ENCODE results near the gene KCTD16. TPM values are rescaled to one million over a fixed set of nuclear protein-coding genes. Genes with fewer than 3 reads are reported as not detected.
A peak's percentile ranks its signal among the peaks of the same experiment; 100 is the strongest.

The KCTD16 gene
- total and polyA plus RNA-seq, 4 donors = 0.13 to 3.3 (median 2.7) TPM; not detected in 1

DNA sequence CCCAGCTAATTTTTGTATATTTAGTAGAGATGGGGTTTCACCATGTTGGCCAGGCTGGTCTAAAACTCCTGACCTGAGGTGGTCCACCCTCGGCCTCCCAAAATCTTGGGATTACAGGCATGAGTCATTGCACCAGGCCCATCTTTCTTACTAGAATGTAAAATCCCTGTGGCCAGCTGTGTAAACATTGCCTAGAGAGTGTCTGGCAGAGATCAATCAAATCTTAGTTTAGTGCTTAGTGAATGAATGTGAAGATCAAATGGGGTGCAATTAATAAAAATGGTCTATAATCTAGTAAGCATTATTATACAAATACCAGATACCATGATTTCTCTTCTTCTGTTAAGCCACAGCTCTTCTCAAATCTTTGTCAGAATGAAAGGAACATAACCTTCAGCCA is 289.9 kb downstream of the KCTD16 start:
- Histone ChIP-seq H3K36me3 (ENCODE audit: control insufficient read depth in 1 of 2, insufficient read depth in 2 of 2, low read length in 1 of 2) (no peaks in the 10 kb centered on the region), H3K27ac (ENCODE audit: low read depth in 1 of 2, low read length in 2 of 2) (no peak overlapping the region), H3K4me1 (ENCODE audit: control insufficient read depth in 1 of 2, insufficient read depth in 2 of 2, low read length in 2 of 2) (no peaks in the 10 kb centered on the region), H3K27me3 (ENCODE audit: control insufficient read depth in 1 of 2, insufficient read depth in 2 of 2, low read length in 1 of 2) (no peaks in the 10 kb centered on the region), H3K9me3 (ENCODE audit: control insufficient read depth, low read length) (no peaks in the 10 kb centered on the region), H3K4me3 (ENCODE audit: low read length in 2 of 2) (no peak overlapping the region)
- DNase-seq (no peak), ATAC-seq (ENCODE audit: low FRiP score) (no peak)
- intact Hi-C loops (cut with DNase I) = no loop called here
- WGBS, 2 donors = 23 to 36% methylated on average over 1 of the region's 1 CpG

DNA sequence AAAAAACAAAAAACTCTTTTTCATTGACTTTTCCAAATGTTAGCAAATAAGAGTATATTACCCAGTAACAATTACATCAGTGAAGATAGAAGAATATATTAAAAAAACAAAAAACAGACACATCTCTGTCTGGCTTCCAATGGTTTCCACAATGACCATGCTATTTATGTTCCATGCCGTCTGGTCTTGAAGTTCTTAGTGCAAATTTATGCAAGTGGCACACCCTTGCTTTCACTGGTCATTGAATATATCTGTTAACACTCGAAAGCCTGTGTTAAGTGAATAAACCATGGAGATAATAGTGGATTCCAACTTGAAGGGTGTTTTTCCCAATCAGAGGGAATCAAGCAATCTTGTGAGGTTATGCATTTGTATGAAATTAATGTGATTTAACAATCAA is 291.9 kb downstream of the KCTD16 start:
- ATAC-seq (ENCODE audit: low FRiP score) = no peak
- Histone ChIP-seq H3K9me3 (ENCODE audit: control insufficient read depth, low read length) (no peaks in the 10 kb centered on the region), H3K4me1 (ENCODE audit: control insufficient read depth in 1 of 2, insufficient read depth in 2 of 2, low read length in 2 of 2) (no peaks in the 10 kb centered on the region), H3K27me3 (ENCODE audit: control insufficient read depth in 1 of 2, insufficient read depth in 2 of 2, low read length in 1 of 2) (no peaks in the 10 kb centered on the region), H3K36me3 (ENCODE audit: control insufficient read depth in 1 of 2, insufficient read depth in 2 of 2, low read length in 1 of 2) (no peaks in the 10 kb centered on the region), H3K4me3 (ENCODE audit: low read length in 2 of 2) (no peak overlapping the region), H3K27ac (ENCODE audit: low read depth in 1 of 2, low read length in 2 of 2) (no peak overlapping the region)
- no peak for DNase-seq
- 61 to 72% methylated on average over 2 of the region's 2 CpGs for WGBS, 2 donors
- intact Hi-C loops (cut with DNase I) = no loop called here

DNA sequence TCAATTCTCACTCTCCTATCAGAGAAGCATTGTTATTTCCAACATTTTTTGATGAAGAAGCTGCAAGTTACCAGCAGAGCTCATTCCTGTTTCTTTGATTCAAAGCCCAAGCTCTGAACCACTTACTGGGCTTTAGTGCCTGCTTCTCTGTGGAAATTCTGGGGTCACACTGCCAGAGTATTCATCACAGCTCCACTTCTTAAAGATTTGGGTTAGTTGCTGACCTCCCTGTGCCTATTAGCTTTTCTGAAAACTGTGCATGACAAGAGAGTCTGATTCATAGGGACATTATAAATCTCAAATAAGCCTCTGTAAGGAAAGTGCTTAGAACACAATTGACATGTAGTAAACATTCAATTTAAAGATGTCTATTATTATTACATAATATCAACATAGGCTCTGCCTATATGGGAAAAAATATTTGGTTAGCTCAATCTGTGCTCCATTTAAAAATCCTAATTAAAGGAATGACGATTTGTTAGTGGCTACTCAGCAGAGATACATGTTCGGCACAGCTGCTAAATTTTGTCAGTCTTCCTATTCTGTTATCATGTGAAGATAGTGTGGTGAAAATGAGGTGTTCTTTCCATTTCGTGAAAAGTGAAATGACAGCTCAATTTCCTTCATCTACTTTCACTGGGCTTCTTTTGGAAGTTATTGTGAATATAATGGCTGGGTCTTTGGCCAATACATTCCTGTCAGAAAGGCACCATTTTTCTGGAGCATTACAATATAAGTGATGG is 293.0 kb downstream of the KCTD16 start:
- DNase-seq = no peak
- no peaks in the 10 kb centered on the region for H3K36me3 ChIP-seq (ENCODE audit: control insufficient read depth in 1 of 2, insufficient read depth in 2 of 2, low read length in 1 of 2)
- 75 to 76% methylated on average over 3 of the region's 3 CpGs for WGBS, 2 donors
- no peak for ATAC-seq (ENCODE audit: low FRiP score)
- no peaks in the 10 kb centered on the region for H3K4me1 ChIP-seq (ENCODE audit: control insufficient read depth in 1 of 2, insufficient read depth in 2 of 2, low read length in 2 of 2)
- no peak overlapping the region for H3K27ac ChIP-seq (ENCODE audit: low read depth in 1 of 2, low read length in 2 of 2)
- H3K9me3 ChIP-seq (ENCODE audit: control insufficient read depth, low read length) = no peaks in the 10 kb centered on the region
- intact Hi-C loops (cut with DNase I) = no loop called here
- no peaks in the 10 kb centered on the region for H3K27me3 ChIP-seq (ENCODE audit: control insufficient read depth in 1 of 2, insufficient read depth in 2 of 2, low read length in 1 of 2)
- no peak overlapping the region for H3K4me3 ChIP-seq (ENCODE audit: low read length in 2 of 2)

- intact Hi-C loops (cut with DNase I) = no loop called here
- 67 to 80% methylated on average over 1 of the region's 1 CpG for WGBS, 2 donors
- no peak for DNase-seq
Observed at GRCh38 chr5:144464306-144464705, 293.6 kb downstream of the KCTD16 start.

GRCh38 chr5:144465441-144465840 is 294.8 kb downstream of the KCTD16 start:
- no peaks in the 10 kb centered on the region for H3K27me3 ChIP-seq (ENCODE audit: control insufficient read depth in 1 of 2, insufficient read depth in 2 of 2, low read length in 1 of 2)
- H3K9me3 ChIP-seq (ENCODE audit: control insufficient read depth, low read length) = no peaks in the 10 kb centered on the region
- H3K4me3 ChIP-seq (ENCODE audit: low read length in 2 of 2) = no peak overlapping the region
- DNase-seq (no peak), ATAC-seq (ENCODE audit: low FRiP score) (no peak)
- no peaks in the 10 kb centered on the region for H3K4me1 ChIP-seq (ENCODE audit: control insufficient read depth in 1 of 2, insufficient read depth in 2 of 2, low read length in 2 of 2)
- H3K36me3 ChIP-seq (ENCODE audit: control insufficient read depth in 1 of 2, insufficient read depth in 2 of 2, low read length in 1 of 2) = no peaks in the 10 kb centered on the region
- WGBS, 2 donors = 76 to 80% methylated on average over 4 of the region's 4 CpGs
- intact Hi-C loops (cut with DNase I) = no loop called here
- H3K27ac ChIP-seq (ENCODE audit: low read depth in 1 of 2, low read length in 2 of 2) = no peak overlapping the region

More at GRCh38 chr5:144464306-144464705, 293.6 kb downstream of the KCTD16 start:
- Histone ChIP-seq H3K9me3 (ENCODE audit: control insufficient read depth, low read length) (no peaks in the 10 kb centered on the region), H3K4me3 (ENCODE audit: low read length in 2 of 2) (no peak overlapping the region), H3K4me1 (ENCODE audit: control insufficient read depth in 1 of 2, insufficient read depth in 2 of 2, low read length in 2 of 2) (no peaks in the 10 kb centered on the region), H3K27me3 (ENCODE audit: control insufficient read depth in 1 of 2, insufficient read depth in 2 of 2, low read length in 1 of 2) (no peaks in the 10 kb centered on the region), H3K36me3 (ENCODE audit: control insufficient read depth in 1 of 2, insufficient read depth in 2 of 2, low read length in 1 of 2) (no peaks in the 10 kb centered on the region), H3K27ac (ENCODE audit: low read depth in 1 of 2, low read length in 2 of 2) (no peak overlapping the region)
- no peak for ATAC-seq (ENCODE audit: low FRiP score)

GRCh38 chr5:144467792-144468191 is 297.1 kb downstream of the KCTD16 start:
- intact Hi-C loops (cut with DNase I) = no loop called here
- H3K4me3 ChIP-seq (ENCODE audit: low read length in 2 of 2) = no peak overlapping the region
- ATAC-seq (ENCODE audit: low FRiP score) (peak; percentile 70), DNase-seq (no peak)
- no peaks in the 10 kb centered on the region for H3K27me3 ChIP-seq (ENCODE audit: control insufficient read depth in 1 of 2, insufficient read depth in 2 of 2, low read length in 1 of 2)
- no peaks in the 10 kb centered on the region for H3K36me3 ChIP-seq (ENCODE audit: control insufficient read depth in 1 of 2, insufficient read depth in 2 of 2, low read length in 1 of 2)
- no peak overlapping the region for H3K27ac ChIP-seq (ENCODE audit: low read depth in 1 of 2, low read length in 2 of 2)
- 21 to 37% methylated on average over 2 of the region's 2 CpGs for WGBS, 2 donors
- H3K9me3 ChIP-seq (ENCODE audit: control insufficient read depth, low read length) = no peaks in the 10 kb centered on the region
- H3K4me1 ChIP-seq (ENCODE audit: control insufficient read depth in 1 of 2, insufficient read depth in 2 of 2, low read length in 2 of 2) = no peaks in the 10 kb centered on the region

GRCh38 chr5:144468571-144468970 is 297.9 kb downstream of the KCTD16 start:
- intact Hi-C loops (cut with DNase I) = no loop called here
- H3K36me3 ChIP-seq (ENCODE audit: control insufficient read depth in 1 of 2, insufficient read depth in 2 of 2, low read length in 1 of 2) = no peaks in the 10 kb centered on the region
- H3K4me3 ChIP-seq (ENCODE audit: low read length in 2 of 2) = no peak overlapping the region
- H3K27ac ChIP-seq (ENCODE audit: low read depth in 1 of 2, low read length in 2 of 2) = no peak overlapping the region
- no peak for DNase-seq
- WGBS, 2 donors = 6 to 16% methylated on average over 4 of the region's 4 CpGs
- no peaks in the 10 kb centered on the region for H3K9me3 ChIP-seq (ENCODE audit: control insufficient read depth, low read length)
- ATAC-seq (ENCODE audit: low FRiP score) = no peak
- H3K27me3 ChIP-seq (ENCODE audit: control insufficient read depth in 1 of 2, insufficient read depth in 2 of 2, low read length in 1 of 2) = no peaks in the 10 kb centered on the region
- no peaks in the 10 kb centered on the region for H3K4me1 ChIP-seq (ENCODE audit: control insufficient read depth in 1 of 2, insufficient read depth in 2 of 2, low read length in 2 of 2)

- no peaks in the 10 kb centered on the region for H3K27me3 ChIP-seq (ENCODE audit: control insufficient read depth in 1 of 2, insufficient read depth in 2 of 2, low read length in 1 of 2)
- WGBS, 2 donors = 49 to 61% methylated on average over 4 of the region's 4 CpGs
- intact Hi-C loops (cut with DNase I) = no loop called here
Observed at GRCh38 chr5:144469106-144469505, 298.4 kb downstream of the KCTD16 start.

GRCh38 chr5:144472221-144472620 is 301.5 kb downstream of the KCTD16 start:
- Histone ChIP-seq H3K27ac (ENCODE audit: low read depth in 1 of 2, low read length in 2 of 2) (no peak overlapping the region), H3K9me3 (ENCODE audit: control insufficient read depth, low read length) (no peaks in the 10 kb centered on the region), H3K36me3 (ENCODE audit: control insufficient read depth in 1 of 2, insufficient read depth in 2 of 2, low read length in 1 of 2) (no peaks in the 10 kb centered on the region), H3K4me3 (ENCODE audit: low read length in 2 of 2) (no peak overlapping the region), H3K4me1 (ENCODE audit: control insufficient read depth in 1 of 2, insufficient read depth in 2 of 2, low read length in 2 of 2) (no peaks in the 10 kb centered on the region), H3K27me3 (ENCODE audit: control insufficient read depth in 1 of 2, insufficient read depth in 2 of 2, low read length in 1 of 2) (no peaks in the 10 kb centered on the region)
- DNase-seq (no peak), ATAC-seq (ENCODE audit: low FRiP score) (no peak)
- WGBS, 2 donors = 52 to 67% methylated on average over 2 of the region's 2 CpGs
- intact Hi-C loops (cut with DNase I) = no loop called here

More at GRCh38 chr5:144469106-144469505, 298.4 kb downstream of the KCTD16 start:
- Histone ChIP-seq H3K4me1 (ENCODE audit: control insufficient read depth in 1 of 2, insufficient read depth in 2 of 2, low read length in 2 of 2) (no peaks in the 10 kb centered on the region), H3K36me3 (ENCODE audit: control insufficient read depth in 1 of 2, insufficient read depth in 2 of 2, low read length in 1 of 2) (no peaks in the 10 kb centered on the region), H3K4me3 (ENCODE audit: low read length in 2 of 2) (no peak overlapping the region), H3K27ac (ENCODE audit: low read depth in 1 of 2, low read length in 2 of 2) (no peak overlapping the region), H3K9me3 (ENCODE audit: control insufficient read depth, low read length) (no peaks in the 10 kb centered on the region)
- ATAC-seq (ENCODE audit: low FRiP score) (no peak), DNase-seq (no peak)
